Measurements from ENCODE around the gene EPHB1.
"Not testable (repeated sequence)": the region's sequence is repeated elsewhere in the genome, so short reads cannot be mapped to it uniquely, and the experiment has no call there.

Gene EPHB1

DNA sequence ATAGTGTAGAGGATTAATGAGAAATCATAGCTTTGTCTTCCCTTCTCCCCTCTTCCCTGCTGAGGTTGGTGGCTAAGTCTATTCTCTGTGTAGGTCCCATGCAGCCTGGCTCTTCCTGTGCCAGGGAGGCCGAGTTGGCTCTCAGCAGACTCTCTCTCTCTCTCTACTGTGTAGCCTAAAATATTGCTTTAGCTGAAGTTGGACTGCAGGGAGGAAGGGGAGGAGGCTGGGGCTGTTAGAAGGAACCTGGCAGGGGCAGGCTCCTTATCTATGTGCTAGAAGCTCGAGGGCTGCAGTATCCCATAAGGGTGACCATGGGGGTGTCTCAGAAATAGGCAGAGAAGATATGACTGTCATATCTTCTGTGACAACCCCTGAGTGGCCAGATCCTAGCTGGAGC is 160.8 kb downstream of the EPHB1 start:
- no peak for DNase-seq (ENCODE audit: low read depth)

DNA sequence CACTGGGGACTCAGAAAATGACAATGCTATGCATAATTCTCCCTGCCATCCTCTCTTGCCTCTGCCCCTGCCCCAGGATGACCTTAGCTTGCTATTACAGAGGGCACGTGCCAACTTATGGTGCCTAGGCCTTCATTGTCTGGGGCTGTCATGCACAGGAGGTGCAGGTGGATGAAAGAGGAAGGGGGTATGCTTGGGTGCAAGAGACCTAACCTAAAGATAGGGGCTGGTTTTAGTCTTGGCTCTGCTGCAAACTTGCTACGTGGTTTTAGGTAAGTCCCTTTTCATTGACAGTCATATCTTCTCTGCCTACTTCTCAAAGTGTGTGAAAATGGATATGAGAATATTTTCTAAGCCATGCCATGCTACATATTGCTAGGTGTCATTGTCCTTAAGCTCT is 161.3 kb downstream of the EPHB1 start:
- no peak for DNase-seq (ENCODE audit: low read depth)

DNA sequence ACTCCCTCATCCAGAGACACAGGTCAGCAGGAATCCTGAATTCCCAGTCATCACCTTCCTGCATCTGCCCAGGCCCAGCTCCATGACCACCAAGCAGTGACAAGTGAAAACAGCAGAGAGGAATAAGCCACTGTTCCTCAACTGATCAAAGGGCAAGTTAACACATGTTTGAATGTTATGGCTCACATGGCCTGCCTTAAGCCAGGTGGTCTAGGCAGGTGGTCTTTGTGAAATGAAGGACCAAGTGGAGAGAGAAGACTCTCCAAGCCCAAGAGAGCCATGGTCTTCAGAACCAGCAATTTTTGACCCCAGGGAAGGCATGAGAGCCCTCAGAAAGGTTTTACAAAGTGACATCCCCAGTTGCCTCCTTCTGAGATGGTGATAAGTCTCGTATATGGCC is 161.8 kb downstream of the EPHB1 start:
- no peak for DNase-seq (ENCODE audit: low read depth)

DNA sequence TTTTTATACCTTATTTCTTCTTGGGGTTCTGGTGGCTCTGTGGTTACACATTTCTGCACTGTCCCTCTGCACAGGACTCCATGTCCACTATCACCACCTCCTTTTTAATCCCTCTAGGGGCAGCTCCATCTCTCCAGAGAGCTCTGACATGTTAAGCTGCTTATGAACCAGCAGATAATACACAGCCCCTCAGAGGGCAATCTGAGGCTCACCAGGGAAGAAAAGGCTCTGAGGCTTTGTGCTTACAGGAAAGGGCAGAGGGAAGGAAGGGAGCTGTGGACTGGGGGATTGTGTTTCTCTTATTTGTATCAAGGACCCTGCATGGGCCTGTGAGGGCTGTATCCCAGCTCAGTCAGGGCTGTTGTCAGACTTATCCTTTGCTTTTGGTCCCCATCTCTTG is 164.5 kb downstream of the EPHB1 start:
- no peak for DNase-seq (ENCODE audit: low read depth)

DNA sequence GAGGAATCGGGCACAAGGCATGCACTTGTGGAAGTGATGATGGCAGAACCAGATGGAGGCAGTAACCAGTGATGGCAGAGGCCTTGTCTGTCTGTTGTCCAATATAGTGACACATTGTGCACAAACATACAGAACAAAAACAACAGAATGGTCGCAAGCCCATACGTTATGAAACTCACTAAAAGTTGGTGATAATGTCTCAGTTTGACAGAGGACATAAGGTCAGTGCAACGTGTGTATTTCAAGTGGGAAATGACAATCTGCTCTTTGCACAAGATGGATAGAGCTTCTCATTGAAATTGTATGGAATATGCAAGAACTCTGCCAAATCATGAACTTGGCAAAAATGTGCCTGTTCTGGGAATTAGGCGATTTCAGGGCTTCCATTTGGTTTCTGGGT is 169.2 kb downstream of the EPHB1 start:
- no peak for DNase-seq (ENCODE audit: low read depth)

DNA sequence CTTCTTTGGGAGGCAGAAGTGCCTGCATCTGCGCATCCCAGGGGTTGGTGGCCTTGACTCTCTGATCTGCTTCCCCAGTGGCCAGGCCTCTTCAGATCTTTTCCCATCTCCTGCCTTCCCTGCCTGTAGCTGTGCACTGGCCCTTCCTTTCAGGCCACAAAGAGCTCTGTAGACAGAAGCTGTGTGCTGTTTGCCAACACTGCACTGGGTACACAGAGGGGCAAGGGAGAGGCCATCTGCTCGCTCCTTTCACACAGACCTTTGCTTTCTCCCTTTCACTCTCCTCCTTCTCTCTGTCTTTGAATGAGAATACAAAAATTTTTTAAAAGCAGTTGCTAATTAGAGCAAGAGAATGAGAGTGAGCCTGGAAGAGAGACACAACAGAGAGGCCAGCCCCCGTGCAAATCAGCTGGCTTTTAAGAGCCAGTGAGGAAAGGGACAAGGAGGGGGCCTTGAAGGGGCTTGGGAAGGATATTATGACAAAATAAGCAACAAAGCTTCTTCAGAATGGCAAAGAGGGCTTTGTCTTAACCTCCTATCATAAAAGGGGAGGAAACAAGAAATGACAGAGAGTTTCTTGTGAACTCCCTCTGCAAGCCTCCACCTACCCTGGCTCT is 170.9 kb downstream of the EPHB1 start:
- DNase-seq (ENCODE audit: low read depth) = no peak

DNA sequence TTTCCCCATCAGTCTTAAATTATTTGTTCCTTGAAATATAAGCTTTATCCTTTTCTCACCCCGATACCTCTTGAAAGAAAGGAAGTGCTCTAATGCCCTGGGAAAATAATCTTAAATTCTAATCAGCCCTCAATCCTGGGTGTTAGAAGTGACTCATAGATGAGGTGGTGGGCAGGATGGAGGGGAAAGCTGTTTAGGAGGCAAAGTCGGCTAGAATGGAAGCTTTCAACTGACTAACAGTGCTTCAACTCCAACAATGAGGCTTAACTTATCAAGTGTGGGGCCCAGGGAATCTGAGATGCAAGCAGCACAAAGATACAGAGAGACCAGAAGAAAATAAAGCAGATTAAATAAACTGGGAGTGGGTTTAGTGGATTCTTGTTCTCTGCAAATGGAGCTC is 175.8 kb downstream of the EPHB1 start:
- no peak for DNase-seq (ENCODE audit: low read depth)

DNA sequence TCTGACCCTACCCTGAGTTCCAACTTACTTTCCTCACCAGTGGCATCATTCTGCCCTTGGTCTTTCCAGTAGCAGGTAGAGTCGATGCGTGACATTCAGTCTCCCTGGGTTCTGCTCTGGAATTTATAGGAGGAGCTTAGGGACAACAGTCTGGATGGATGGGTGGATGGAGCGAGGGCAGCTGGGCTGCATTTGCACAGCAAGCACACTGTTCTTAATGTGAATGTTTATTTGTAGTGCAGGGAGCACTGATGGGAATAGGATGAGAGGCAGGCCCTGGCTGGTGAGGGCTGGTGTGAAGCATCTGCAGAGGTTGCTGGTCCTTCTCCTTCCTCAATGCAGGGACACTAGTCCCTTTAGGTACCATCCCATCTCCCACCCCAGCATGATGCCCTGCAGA is 176.2 kb downstream of the EPHB1 start:
- DNase-seq (ENCODE audit: low read depth) = no peak

DNA sequence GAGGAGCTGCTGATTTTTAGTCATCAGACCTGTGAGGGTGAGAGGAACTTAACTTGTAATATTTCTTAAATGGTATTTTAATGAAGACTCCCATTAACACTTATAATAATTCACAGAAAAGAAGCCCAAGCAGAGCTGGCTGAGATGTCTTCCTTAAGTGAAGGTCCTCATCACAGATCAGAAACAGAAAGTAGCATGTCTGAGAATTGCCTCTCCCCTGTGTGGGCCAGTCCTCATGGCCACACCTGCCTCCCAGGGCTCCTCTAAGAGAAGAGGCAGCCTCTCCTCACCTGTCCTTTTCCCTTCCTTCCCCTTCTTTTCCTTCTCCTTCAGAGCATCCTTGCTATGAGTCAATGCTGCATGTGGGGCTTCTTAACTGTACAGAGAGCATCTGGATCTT is 176.8 kb downstream of the EPHB1 start:
- DNase-seq (ENCODE audit: low read depth) = not testable (repeated sequence)

DNA sequence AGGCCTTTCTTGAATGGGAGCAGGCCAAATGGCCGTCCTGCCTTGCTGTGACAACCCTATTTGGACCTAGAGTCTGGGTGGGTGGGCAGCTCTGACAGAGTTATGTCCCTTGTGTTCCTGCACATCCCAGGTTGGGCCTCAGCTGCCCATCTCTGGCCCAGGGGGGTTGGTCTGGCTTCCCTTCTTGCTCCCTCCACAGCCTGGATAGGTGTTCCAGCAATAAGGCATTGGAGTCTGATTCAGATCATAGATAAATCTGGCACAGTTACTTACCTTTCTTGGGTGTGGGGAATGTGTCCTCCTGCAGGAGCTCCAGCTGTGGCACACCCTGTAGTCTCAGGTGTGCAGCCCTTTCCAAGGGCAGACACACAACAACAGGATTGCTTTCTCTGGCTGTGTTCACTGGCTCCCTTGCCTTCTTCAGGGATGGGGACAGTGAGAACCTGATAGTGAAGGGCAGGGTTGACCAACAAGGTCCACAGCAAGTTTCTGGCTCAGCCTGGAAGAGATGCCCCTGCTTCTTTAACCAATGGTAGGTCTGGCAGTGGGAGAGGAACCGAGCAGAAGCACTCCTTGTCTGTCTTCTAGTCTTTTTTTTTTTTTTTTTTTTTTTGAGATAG is 177.9 kb downstream of the EPHB1 start:
- no peak for DNase-seq (ENCODE audit: low read depth)

DNA sequence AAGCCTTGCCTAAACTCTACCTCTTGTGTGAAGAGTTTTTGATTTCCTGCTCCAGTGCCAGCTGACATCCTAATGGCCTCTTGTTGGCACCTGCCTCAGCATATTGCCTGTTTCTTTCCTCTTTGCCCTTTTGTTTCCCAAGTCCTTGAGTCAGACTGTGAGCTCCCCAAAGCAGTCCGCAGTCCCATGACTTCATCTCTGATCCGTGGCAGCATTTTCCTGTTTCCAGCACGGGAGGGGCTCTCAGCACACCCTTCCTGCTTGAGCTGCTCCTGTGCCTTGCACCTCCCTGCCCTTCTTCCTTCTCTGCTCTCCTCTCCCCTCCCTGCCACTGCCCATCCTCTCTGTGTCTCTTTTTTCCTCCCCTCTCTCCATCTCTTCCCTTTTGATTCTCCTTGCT is 179.6 kb downstream of the EPHB1 start:
- no peak for DNase-seq (ENCODE audit: low read depth)

DNA sequence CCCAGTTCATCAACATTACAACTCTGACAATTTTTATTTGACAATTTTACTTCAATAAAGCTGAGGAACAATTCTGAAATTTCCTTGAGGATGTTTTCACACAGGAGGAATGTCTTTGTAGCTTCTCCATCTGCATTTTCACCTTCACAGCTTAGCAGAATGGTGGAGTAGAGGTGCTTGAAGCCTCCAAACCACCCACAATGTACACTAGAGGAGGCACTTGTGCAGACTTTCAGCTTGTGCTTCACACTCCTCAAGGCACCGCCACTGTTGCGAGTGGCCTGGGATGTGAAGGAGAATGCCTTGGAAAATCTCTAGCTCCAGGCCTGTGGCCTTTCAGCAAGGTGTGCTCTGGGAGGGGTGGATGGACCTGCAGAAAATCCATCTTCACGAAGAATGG is 181.9 kb downstream of the EPHB1 start:
- no peak for DNase-seq (ENCODE audit: low read depth)

DNA sequence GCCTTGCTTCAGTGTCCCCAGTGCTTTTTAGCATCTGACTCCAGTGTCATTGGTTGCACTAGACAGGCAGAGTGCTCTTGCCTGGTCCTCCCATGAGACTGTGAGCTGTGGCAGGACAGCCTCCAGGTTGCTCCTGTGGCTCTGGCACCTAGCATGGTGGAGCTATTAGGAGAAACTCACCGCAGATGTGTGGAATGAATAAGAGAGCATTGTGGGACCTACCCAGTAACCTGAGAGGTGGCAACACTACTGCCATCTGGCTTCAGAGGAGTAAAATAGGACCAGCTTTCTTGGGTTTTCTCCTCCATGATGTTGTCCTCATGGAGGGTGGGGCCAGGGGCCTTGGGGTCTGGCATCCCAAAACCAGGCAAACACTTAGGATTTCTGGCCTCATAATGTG is 183.6 kb downstream of the EPHB1 start:
- no peak for DNase-seq (ENCODE audit: low read depth)

DNA sequence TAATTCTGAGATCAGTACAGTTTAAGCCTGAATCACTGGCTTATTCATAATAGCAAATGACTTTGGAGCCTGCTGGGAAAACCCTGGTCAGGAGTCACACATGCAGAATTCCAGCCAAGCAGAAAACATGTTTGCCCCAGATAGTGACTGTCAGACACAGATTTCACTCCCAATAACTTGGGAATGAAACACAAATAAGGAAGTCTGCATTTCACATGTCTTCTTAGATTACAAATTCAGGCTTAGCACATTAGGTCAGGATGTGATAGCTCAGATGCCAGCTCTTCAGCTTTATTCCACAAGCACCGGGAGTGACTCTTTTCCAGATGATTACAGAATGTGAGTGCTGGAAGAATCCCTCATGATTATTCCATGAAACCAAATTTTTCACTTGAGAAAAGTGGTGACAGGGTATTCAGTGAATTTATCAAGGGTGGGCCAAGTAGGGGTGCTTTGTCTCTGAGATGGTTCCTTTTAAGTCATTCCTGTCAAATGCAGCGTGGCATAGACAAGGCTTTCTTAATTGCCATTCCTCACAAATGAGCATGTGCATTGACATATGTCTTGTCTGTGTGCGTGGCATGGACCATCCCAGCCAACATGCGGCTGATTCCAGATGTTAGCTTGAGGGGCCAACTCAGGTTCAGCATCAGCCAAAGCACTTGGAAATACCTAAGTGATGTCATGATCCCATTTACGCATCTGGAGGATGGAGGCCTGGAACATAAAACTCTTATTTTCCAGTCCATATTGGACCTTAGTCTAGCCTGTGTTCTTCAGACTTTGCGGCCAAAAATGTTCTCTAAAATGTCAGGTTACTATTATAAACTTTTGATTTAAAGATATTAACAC is 191.0 kb downstream of the EPHB1 start:
- no peak for DNase-seq (ENCODE audit: low read depth)

DNA sequence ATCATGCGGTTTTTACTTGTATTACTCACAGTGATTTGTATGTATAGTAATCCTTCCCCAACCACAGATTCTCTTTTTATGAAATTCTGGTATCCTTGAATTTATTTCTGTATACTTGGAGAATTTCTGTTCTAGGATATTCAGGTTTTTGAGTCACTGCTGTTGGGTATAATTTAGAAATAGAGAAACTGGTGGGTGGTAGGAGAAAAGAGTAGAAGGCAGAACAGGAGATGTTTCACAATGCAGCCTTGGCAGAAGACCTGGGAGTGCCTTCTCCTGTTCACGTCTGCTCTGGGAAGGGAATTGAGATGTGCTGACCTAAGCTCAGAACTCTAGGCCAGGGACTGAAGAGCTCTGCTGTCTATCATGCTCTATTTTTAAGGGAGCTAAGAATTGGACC is 193.6 kb downstream of the EPHB1 start:
- DNase-seq (ENCODE audit: low read depth) = no peak

DNA sequence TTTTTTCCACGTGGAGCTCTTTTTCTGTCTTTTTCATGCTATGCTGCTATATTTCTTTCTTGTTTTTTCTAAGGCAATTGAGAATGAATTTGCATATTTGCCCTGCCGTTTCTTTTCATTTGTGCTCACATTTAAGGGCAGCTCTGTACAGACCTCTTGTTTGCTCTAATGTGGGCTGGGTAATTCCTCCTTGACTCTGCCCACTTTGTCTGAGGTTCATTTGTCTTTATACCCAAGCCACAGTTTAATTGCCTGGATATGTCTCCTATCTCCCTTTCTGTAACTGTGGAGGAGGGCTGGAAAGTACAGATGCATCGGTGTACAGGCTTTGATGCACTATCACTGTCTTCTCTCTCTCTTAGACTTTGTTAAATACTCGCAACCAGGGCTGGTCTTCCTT is 195.9 kb downstream of the EPHB1 start:
- no peak for DNase-seq (ENCODE audit: low read depth)

DNA sequence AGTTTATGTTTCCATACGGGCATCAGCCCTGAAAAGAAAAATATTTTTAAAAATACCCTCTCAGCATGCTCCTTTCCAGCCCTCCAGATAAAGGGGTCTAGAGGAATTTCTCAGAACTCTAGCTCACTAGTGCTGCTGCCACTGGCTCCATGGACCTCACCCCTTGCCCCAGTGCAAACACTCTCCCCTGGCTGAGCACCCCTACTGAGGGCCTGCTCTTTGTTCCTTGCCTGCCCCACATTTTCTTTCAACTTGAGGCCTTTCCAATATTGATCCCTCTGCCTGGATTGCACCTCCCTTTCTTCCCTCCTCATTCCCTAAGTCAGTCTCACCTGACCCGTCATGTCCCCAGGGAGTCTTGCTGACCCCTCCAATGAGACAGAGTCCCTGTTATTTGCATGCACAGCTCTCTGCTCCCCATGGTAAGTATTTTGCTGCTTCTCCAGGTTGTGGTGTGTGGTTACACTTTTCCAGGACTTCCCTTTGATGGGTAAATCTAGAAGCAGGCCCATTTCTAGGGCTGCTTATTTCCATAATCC is 196.5 kb downstream of the EPHB1 start:
- no peak for DNase-seq (ENCODE audit: low read depth)

DNA sequence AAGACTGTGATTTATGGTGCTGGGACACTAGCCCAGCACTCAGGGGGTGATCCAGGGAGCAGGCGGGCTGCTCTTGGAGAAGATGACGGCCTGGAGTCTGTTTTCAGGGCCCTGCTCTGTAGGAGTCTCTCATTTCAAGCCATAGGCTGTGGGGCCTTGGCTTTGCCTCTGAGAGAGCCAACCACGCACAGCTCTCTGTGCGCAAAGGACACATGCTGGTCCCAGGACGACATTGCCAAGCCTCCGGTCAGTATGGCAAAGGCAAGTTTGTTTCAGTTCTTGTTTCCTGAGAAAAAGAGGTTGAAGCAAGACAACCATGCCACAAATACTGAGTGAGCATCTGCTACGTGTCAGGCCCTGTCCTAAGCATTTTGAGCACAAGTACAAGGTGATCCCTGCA is 197.1 kb downstream of the EPHB1 start:
- DNase-seq (ENCODE audit: low read depth) = no peak

DNA sequence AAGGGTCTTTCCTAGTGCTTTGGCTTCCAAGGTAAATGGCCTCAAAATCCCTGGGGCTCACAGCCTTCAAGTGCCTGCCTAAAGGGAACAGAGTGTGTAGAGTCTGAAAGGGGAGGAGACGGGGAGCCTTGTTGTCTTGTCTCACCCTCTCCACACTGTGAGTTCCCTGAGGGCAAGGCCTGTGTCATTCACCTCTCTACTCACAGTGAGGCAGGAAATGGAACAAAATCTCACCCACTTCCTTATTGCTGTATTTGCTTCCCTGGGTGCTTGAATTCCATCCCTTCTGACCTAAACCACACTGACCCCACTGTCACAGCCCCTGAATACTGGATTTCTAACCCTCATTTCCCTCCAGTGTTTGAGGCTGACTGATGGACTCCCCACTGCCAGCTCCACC is 197.5 kb downstream of the EPHB1 start:
- DNase-seq (ENCODE audit: low read depth) = no peak

DNA sequence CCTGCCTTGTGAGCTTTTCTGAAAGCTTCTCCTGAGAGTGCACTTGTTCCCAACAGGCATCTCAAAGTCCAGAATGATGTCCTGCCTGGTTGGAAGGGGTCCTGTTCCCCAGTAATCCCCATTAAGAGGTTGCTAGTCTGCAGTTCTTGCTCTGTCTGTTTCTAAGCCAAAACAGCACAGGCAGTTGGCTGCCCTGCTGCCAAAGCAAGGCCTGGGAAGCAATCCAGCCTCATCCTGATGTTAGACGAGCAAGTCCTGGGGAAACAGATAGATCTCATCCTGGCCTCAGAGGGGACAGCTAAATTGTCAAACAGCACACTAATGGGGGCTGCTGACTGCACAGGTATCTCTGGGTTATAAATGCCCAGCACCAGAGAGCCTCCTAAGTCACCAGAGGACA is 198.0 kb downstream of the EPHB1 start:
- no peak for DNase-seq (ENCODE audit: low read depth)

DNA sequence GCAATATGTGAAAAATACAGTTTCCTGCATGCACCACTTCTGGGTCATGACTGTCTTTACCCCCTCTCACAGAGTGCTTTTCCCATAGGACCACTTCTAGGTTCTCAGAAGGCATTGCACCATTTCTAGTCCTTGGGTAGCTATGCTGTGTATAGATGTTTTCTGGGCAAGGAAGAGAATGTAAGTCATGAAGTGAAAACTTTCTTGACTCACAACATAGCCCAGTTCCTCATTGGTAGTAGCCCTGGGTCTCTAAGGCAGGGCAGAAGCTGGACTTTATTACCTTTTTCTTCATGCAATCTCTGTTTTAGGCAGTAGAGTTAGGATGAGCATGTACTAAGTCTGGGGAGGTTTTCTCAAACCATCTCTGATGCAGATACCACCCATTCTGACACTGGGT is 203.1 kb downstream of the EPHB1 start:
- DNase-seq (ENCODE audit: low read depth) = no peak

DNA sequence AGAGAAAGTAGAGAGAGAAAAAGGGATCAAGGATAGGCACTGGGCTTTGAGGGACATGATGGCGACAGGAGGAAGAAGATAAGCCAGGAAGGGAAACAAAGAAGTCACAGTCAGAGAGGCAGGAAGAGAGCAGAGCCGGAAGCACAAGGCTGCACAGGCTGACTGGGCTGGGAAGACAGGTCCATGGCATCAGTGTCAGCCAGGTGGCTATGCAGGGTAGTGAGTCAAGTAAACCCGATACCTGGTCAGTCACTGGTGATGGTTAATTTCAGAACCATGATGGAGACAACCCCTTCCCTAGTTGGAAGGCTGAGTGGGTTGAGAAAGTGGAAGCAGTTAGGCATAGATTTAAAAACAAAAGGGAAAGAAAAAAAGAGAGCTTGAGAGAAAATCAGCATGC is 203.8 kb downstream of the EPHB1 start:
- DNase-seq (ENCODE audit: low read depth) = no peak

DNA sequence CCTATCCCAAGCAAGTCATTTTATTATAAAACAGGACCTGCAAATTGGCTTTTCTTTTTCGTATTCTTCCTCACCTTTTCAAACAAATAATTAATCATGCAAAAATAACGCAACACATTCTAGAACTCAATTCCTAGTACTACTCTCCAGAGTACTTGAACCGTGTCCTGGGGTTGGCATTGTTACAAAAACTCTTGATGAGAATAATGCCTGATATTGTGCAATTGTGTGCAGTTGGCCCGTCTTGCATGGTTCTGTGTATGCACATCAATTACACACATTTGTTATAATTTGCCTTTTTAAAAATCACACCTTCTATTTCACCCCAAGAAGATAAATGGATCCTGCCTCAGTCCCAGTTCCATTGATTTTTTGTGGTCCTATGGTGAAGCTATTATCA is 205.4 kb downstream of the EPHB1 start:
- no peak for DNase-seq (ENCODE audit: low read depth)
